GM19372 (cell line): ENCODE measurements around the gene CIRBP.
"Not testable (repeated sequence)": the region's sequence is repeated elsewhere in the genome, so short reads cannot be mapped to it uniquely, and the experiment has no call there.

Experiments
- ATAC-seq: cut with Tn5 transposase; IDR thresholded peaks from one replicate; pipeline ENCODE4 v1.9.1; 2021; ENCODE audit warnings: mild to moderate bottlenecking, low read depth, moderate library complexity; ENCODE audit not compliant: unreplicated experiment

CIRBP gene

DNA sequence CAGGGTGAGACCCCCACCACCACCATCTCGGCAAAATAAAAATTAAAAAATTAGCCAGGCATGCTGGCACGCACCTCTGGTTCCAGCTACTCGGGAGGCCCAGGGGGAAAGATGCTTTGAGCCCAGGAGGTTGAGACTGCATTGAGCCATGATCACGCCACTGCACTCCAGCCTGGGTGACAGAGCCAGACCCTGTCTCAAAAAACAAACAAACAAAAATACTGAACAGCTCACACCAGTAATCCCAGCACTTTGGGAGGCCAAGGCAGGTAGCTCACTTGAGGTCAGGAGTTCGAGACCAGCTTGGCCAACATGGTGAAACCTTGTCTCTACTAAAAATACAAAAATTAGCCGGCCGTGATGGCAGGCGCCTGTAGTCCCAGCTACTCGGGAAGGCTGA is 36.2 kb downstream of the CIRBP start:
- ATAC-seq, result not testable (repeated sequence)

DNA sequence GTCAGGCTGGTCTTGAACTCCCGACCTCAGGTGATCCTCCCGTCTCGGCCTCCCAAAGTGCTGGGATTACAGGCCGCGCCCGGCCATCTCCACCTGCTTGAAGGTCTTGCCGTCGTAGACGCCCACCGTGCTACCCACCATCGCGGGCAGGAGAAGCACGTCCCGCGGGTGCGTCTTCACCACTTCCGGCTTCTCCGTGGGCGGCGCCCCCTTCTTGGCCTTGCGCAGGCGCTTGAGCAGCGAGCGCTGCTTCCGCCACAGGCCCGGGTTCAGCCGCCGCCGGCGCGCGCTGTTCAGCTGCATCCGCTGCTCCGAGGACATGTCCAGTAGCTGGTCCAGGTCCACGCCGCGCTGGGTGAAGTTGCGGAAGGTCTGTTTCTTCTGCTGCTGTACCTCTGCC is 38.2 kb downstream of the CIRBP start:
- ATAC-seq, result no peak

DNA sequence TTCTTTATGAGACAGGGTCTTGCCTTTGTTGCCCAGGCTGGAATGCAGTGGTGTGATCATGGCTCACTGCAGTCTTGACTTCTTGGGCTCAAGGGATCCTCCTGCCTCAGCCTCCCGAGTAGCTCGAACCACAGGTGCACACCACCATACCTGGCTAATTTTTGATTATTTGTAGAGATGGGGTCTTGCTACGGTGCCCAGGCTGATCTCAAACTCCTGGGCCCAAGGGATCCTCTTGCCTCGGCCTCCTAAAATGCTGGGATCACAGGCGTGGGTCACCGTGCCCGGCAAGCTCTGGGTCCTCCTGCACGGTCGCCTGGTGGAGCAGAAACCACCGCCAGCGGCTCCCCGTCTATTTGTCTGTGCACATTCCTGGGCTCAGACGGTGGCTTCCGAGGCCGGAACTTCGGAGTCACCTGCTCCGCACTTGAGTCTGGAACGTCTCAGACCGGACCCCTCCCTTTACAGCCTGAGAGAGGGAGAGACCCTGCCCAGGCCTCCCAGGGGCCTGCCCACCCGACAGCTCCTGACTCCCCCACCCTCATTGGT is 38.7 kb downstream of the CIRBP start:
- ATAC-seq, result no peak

GRCh38 chr19:1308718-1309117 is 39.6 kb downstream of the CIRBP start:
- no peak for ATAC-seq

DNA sequence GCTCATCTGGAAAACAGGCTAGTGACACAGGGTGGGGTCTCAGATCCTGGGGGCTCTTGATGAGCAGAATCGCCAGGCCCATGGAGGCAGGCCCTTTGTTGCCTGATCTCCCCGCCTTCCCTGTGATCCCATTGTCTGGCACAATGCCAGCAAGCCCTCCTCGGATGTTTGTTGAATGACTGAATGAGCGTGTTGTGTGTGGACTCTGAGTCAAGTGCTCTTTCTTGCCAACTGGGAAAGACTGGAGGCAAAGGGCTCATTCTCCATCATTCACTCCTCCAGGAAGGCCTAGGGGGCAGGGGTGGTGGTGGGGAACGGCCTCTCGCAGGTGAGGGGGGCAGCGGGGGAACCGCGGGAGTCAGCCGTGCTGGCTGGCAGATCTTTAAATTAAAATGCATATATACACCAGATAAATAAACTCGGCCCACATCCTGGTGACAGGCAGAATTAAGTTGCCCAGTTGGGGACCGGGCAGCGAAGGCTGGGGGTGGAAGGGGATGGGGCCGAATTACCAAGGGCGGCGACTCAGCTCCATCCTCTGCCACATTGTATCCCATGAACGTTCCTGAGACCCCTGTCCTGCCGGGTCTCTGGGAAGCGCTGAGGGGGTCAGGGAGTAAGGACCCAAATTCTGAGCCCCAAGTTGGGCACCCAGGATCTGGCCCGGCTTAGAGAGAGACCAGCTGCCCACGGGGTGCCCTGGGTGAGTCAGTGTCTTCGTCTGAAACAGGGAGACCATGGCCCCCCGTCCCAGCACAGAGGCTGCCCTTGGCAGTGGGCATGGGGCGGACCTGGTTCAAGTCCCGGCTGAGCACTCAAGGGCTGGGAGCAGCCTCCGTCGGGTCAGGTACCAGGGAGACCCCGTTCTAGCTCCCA is 41.1 kb downstream of the CIRBP start:
- ATAC-seq, result no peak

- no peak for ATAC-seq
These were observed 41.7 kb downstream of the CIRBP start for GRCh38 chr19:1310853-1311180.

DNA sequence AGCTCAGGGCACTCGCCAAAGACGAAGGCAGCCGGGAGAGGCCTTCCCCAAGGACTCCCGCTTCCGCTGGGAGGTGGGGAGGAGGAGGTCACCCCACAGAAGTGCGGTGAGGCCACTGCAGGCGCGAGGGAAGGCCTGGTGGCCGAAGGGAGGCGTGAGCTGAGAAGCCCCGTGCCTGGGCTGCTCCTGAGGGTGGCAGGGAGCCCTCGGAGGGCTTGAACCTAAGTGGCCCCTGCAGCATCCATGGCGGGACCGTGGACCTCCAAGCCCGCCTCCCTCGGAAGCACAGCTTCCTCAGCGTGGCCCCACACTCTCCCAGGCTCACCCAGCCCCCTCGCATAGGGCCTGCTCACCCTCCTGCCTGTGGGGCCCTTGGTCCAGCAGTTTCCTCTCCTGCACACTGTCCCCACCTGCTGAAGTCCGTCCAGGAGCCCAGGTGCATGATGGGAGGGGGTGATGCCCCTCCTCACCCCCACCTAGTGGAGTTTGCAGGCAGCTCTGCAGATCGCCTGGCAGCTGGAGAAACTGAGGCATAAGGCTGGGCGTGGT is 42.5 kb downstream of the CIRBP start:
- ATAC-seq, result no peak

DNA sequence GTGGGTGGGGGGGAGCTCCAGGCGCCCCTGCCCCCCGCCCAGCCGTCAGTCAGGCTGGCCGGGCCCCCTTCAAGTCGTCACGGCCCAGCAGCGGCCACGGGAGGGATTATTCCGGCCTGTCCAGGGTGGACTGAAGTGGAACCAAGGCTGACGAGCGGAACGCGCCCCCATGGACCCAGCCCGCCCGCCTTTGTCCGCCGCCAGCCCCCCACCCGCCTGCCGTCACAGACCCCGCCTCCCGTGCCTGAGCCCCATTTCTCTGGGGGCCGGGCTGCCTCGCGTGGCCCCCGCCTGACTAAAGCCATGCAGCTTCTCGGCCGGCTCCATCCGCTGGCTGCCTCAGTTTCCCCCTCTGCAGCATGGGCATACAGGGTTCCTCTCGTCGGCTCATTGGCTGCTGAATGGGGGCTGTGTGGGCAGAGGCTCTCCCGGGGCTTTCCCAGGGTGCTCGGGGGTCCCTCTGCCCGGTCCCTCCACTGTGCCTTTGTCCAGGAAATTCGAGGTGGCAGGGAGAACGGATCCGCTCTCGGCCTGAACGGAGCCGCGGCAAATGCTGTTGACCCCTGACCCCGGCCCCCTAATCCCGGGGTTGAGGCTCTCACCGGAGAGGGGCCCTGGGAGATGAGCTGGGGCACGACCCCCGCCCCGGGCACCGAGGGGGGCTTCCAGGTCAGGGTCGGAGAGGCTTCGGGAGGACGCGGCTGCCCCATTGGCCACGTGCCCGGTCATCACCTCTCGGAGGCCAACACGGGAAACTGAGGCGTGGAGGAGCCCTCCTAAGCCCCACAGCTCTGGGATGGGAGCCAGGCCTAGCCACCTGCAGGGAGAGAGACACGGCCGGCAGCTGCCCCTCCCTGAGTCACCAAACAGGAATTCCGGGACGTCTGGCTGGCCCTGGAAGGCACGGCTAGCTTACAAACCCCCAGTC is 43.9 kb downstream of the CIRBP start:
- no peak for ATAC-seq

DNA sequence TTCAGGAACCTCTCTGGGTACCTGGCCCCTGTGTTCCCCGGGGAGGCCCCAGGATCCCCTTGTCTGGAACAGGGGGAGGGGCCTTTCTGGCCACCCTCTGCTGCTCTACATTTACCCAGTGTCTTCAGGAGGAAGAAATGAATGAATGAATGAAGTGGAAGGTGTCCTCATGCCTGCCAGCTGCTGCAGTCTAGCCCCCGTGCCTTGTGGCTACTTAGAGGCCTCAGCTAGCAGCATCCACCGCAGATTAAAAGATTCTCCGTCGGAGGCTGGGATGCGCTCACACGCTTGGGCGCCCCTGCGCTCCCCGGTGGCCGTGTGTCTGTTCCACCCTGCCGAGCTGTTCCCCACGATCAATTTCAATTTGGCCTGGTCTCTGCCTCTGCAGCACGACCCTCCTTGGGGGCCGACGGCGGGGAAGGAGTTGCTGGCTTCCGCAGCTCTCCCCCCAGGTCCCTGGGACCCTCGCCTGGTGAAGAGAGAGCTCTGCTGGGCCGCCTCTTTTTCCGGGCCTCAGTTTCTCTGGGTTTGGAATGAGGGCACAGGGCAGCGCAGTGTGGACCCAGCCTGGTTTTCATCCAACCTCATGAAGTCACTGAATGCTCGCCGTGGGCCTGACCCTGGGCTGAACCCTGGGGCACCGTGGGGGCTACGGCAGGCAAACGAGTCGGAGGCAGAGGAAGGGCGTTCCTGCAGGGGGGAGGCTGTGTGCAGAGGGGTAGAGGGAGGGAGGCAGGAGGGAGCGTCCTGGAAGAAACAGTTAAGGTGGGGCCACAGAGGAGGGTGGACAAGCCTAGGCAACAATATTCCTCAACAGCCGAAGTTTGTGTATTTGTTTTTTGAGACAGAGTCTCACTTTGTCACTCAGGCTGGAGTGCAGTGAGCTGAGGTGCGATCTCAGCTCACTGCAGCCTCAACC is 44.8 kb downstream of the CIRBP start:
- no peak for ATAC-seq

GRCh38 chr19:1315470-1316166 is 46.5 kb downstream of the CIRBP start:
- ATAC-seq, result no peak

- ATAC-seq, result no peak
These were observed 47.3 kb downstream of the CIRBP start for GRCh38 chr19:1316466-1316865.

DNA sequence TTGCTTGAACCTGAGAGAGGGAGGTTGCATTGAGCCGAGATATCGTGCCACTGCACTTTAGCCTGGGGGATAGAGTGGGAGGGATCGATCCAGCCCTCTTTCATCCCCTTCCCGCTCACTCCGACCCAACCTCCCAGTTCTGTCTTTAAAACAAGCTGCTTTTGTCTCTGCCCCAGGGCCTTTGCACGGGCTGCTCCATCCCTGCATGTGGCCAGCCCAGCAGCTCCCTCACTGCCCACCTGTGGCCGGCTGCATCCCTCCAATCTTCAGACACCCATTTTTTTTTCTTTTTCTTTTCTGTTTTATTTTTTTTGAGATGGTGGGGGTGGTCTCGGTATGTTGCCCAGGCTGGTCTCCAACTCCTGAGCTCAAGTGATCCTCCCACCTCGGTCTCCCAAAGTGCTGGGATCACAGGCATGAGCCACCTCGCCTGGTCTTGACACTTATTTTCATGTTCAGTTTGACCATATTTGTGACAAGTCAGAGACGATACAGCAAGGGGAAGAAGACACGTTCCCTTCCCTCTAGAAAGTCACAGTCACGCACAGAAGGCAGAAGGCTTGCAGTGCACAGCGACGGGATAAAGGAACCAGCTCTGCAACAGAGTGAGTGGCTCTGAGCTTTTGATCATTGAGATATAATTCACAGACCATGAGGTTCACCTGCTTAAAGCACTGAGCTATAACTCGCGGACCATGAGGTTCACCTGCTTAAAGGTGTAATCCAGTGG is 48.3 kb downstream of the CIRBP start:
- ATAC-seq, result no peak

- ATAC-seq, result no peak
These were observed 49.7 kb downstream of the CIRBP start for GRCh38 chr19:1318678-1319471.

DNA sequence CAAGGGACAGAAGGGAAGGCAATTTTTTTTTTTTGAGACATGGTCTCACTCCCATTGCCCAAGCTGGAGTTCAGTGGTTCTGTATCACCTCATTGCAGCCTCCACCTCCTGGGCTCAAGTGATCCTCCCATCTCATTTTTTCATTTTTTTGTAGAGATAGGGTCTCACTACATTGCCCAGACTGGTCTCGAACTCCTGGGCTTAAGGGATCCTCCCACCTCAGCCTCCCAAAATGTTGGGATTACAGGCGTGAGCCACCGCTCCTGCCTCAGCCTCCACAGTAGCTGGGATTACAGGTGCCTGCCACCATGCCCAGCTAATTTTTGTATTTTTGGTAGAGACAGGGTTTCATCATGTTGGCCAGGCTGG is 51.1 kb downstream of the CIRBP start:
- ATAC-seq, result not testable (repeated sequence)

GRCh38 chr19:1321539-1321938 is 52.4 kb downstream of the CIRBP start:
- ATAC-seq, result no peak

- no peak for ATAC-seq
These were observed 53.3 kb downstream of the CIRBP start for GRCh38 chr19:1322198-1322981.

- no peak for ATAC-seq
These were observed 55.2 kb downstream of the CIRBP start for GRCh38 chr19:1324249-1324805.
